Panc1 (cell line): ENCODE measurements around the gene GLS. TPM values are rescaled to one million over a fixed set of nuclear protein-coding genes. Genes with fewer than 3 reads are reported as not detected.

Experiments used
- ATAC-seq: fragments of 200-7000 bp; cut with Tn5 transposase; 2 replicates; pipeline ENCODE4 v1.9.1; 2020; ENCODE audit warnings: mild to moderate bottlenecking, moderate library complexity
- BruUV-seq: library from RNA; stranded (reverse); fragments of 400-500 nt; replicated peaks from 2 replicates; lab custom pipeline; 2021; lab: Mats Ljungman, UMichigan
- CTCF ChIA-PET: fragments of 300-600 bp; sonication (Branson Sonifier 250); formaldehyde crosslinking; loops from one replicate; lab custom pipeline; 2022; ENCODE audit warnings: antibody characterized with exemption; lab: Charles Lee
- POLR2A ChIA-PET: fragments of 300-600 bp; sonication (Branson Sonifier 250); formaldehyde crosslinking; loops from one replicate; lab custom pipeline; 2022; ENCODE audit warnings: antibody characterized with exemption; lab: Charles Lee
- DNase-seq: peaks from one replicate; pipeline ENCODE4 v3.0.0-alpha.2; 2010; ENCODE audit warnings: low read depth, low spot score
- H3K27ac ChIP-seq: 2 replicates; pipeline ENCODE4 v1.5.1; 2011; ENCODE audit warnings: mild to moderate bottlenecking, low read length, inconsistent platforms
- H3K27me3 ChIP-seq: fragments of 200-500 bp; sonication (Bioruptor generic); 2 replicates; pipeline ENCODE4 v1.6.0; 2014; ENCODE audit warnings: low read length, inconsistent platforms; ENCODE audit not compliant: control insufficient read depth, insufficient read depth
- H3K36me3 ChIP-seq: fragments of 200-500 bp; sonication (Bioruptor generic); 2 replicates; pipeline ENCODE4 v1.5.1; 2014; ENCODE audit warnings: inconsistent platforms, mild to moderate bottlenecking, low read length, moderate library complexity; ENCODE audit not compliant: control insufficient read depth, insufficient read depth
- H3K4me1 ChIP-seq: 2 replicates; pipeline ENCODE4 v1.5.1; 2011; ENCODE audit warnings: inconsistent platforms, mild to moderate bottlenecking, low read length, moderate library complexity; ENCODE audit not compliant: control insufficient read depth, insufficient read depth
- H3K4me3 ChIP-seq, 2 experiments: 2 replicates each; pipeline ENCODE4 v1.5.1; 2011 to 2012; ENCODE audit warnings: low read depth in 2 of 2, low read length in 2 of 2, mild to moderate bottlenecking in 2 of 2, inconsistent platforms in 1 of 2, moderate library complexity in 1 of 2
- H3K9me3 ChIP-seq: fragments of 200-500 bp; sonication (Bioruptor generic); 2 replicates; pipeline ENCODE4 v1.5.1; 2014; ENCODE audit warnings: low read depth, mild to moderate bottlenecking, inconsistent platforms, low read length, moderate library complexity; ENCODE audit not compliant: control insufficient read depth, insufficient read depth
- CTCF ChIP-seq: fragments of 450-650 bp; IDR thresholded peaks from 2 replicates; pipeline ENCODE4 v1.5.1; 2017; ENCODE audit warnings: mild to moderate bottlenecking
- POLR2AphosphoS5 ChIP-seq: IDR thresholded peaks from 2 replicates; pipeline ENCODE4 v1.6.1; 2012; ENCODE audit warnings: mild to moderate bottlenecking, low read depth, low read length, moderate library complexity
- REST ChIP-seq, 2 experiments: IDR thresholded peaks; 2 replicates each; pipeline ENCODE4 v1.6.1; 2011 to 2012; ENCODE audit warnings: low read depth in 2 of 2, control low read depth in 1 of 2, low read length in 1 of 2, mild to moderate bottlenecking in 1 of 2, moderate library complexity in 1 of 2; ENCODE audit not compliant: insufficient read depth in 1 of 2
- SIN3A ChIP-seq: IDR thresholded peaks from 2 replicates; pipeline ENCODE4 v1.6.1; 2012; ENCODE audit warnings: low read depth, mild to moderate bottlenecking, low read length, moderate library complexity, borderline replicate concordance; ENCODE audit not compliant: insufficient read depth
- TCF7L2 ChIP-seq: IDR thresholded peaks from 2 replicates; pipeline ENCODE4 v1.6.1; 2011; ENCODE audit warnings: mild to moderate bottlenecking, low read depth, low read length, inconsistent platforms
- in situ Hi-C: cut with HindIII; loops from 2 replicates; pipeline ENCODE4 v1.10.0; 2016; ENCODE audit warnings: low sequenced_read_pairs, low pct_unique_long_range_greater_than_20kb
- intact Hi-C: fragments of 100-400 bp; cut with micrococcal nuclease; formaldehyde crosslinking; loops from one replicate; pipeline ENCODE4 v1.10.0; 2022; ENCODE audit not compliant: unreplicated experiment
- total RNA-seq: library from RNA; stranded (reverse); gene quantifications from one replicate; pipeline ENCODE4 v1.2.1, GENCODE V29; 2021; ENCODE audit not compliant: unreplicated experiment

The GLS gene
- total RNA-seq, 1 experiment from 2014 or later: 93.9 TPM

GRCh38 chr2:190837420-190837819 lies 43.2 kb upstream of the GLS start:
- H3K9me3 ChIP-seq: no peaks in the 10 kb centered on the region
- TF ChIP-seq TCF7L2 (no peak), CTCF (no peak), POLR2AphosphoS5 (no peak), REST (IDR thresholded peaks at IDR 0.05; ENCODE audit: insufficient read depth in 1 of 2, low read depth in 2 of 2, low read length in 1 of 2) (no peak), SIN3A (no peak)
- ChIA-PET CTCF (no interaction called here), POLR2A (no interaction called here)
- BruUV-seq: no TSS peak
- no peak overlapping the region for H3K27ac ChIP-seq
- peaks cover 2% of the 10 kb centered on the region; the same call in 1 of the 2 replicates for H3K27me3 ChIP-seq
- no peaks in the 10 kb centered on the region for H3K4me1 ChIP-seq
- DNase-seq: no peak
- in situ Hi-C loops: no loop called here
- H3K36me3 ChIP-seq: no peaks in the 10 kb centered on the region
- ATAC-seq: no peak
- no peak overlapping the region for H3K4me3 ChIP-seq
- intact Hi-C loops: no loop called here

- ChIA-PET CTCF (no interaction called here), POLR2A (no interaction called here)
- Histone ChIP-seq H3K27ac (no peak overlapping the region), H3K27me3 (peaks cover 2% of the 10 kb centered on the region; the same call in 1 of the 2 replicates), H3K36me3 (no peaks in the 10 kb centered on the region), H3K4me3 (no peak overlapping the region), H3K4me1 (no peaks in the 10 kb centered on the region), H3K9me3 (no peaks in the 10 kb centered on the region)
- intact Hi-C loops: no loop called here
- no TSS peak for BruUV-seq
- no peak for DNase-seq
- no peak for TF ChIP-seq SIN3A
- TF ChIP-seq POLR2AphosphoS5: no peak
- TF ChIP-seq TCF7L2: no peak
- no peak for TF ChIP-seq CTCF
- TF ChIP-seq REST (IDR thresholded peaks at IDR 0.05; ENCODE audit: insufficient read depth in 1 of 2, low read depth in 2 of 2, low read length in 1 of 2): no peak
- in situ Hi-C loops: no loop called here
- ATAC-seq: no peak
Observed at GRCh38 chr2:190837952-190838361, 42.7 kb upstream of the GLS start.
